ENCODE data around the gene IFNA6.

IFNA6 gene

DNA sequence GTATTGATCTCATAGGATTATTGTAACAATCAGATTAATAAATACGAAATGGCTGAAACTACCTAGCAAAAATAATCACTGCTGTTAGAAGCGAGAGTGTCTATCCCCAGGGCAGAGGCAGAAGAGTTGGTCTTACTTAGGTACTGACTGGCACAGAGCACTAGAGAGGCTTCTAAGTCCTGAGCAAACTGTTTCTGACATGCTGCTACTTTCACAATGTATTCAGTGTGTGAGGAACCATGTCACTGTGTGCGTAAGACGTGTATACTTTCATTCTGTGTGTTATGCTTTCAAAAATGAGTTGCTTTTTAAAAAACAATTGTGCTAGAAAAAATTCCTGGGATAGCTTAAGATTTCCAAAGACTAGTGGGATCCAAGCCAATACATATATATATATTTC lies 10.0 kb downstream of the IFNA6 start:
- Histone ChIP-seq H3K36me3 (ENCODE audit: control insufficient read depth in 2 of 2, insufficient read depth in 1 of 2, low read length in 2 of 2) (no peaks in the 10 kb centered on the region), H3K9me3 (ENCODE audit: control insufficient read depth, insufficient read depth, low read depth, low read length) (no peaks in the 10 kb centered on the region), H3K4me3 (ENCODE audit: low read depth, low read length) (no peak overlapping the region), H3K27ac (ENCODE audit: extremely low read depth, low read depth, low read length) (no peak overlapping the region), H3K4me1 (ENCODE audit: control insufficient read depth, insufficient read depth, low read length) (0 out of 2 replicates have a peak, but pooled peaks cover under 1% of the 10 kb centered on the region)
- TF ChIP-seq SETDB1 (IDR thresholded peaks at IDR 0.05; ENCODE audit: insufficient read length, low read length) = no peak
- TF ChIP-seq TRIM28 (IDR thresholded peaks at IDR 0.05; ENCODE audit: borderline replicate concordance, low read length) = no peak
- TF ChIP-seq, protein P1, sequence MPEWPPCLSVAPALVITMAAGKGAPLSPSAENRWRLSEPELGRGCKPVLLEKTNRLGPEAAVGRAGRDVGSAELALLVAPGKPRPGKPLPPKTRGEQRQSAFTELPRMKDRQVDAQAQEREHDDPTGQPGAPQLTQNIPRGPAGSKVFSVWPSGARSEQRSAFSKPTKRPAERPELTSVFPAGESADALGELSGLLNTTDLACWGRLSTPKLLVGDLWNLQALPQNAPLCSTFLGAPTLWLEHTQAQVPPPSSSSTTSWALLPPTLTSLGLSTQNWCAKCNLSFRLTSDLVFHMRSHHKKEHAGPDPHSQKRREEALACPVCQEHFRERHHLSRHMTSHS (tag by site-specific recombination; IDR thresholded peaks at IDR 0.05) = no peak
- TF ChIP-seq ZNF555 (tag by site-specific recombination; conservative IDR thresholded peaks at IDR 0.05) = no peak
- no peak for TF ChIP-seq TCF7L2 (IDR thresholded peaks at IDR 0.05; ENCODE audit: borderline replicate concordance, low read depth, low read length)
- TF ChIP-seq ZNF561 (tag by site-specific recombination; IDR thresholded peaks at IDR 0.05; ENCODE audit: borderline replicate concordance) = no peak
- no peak for TF ChIP-seq ZNF214 (tag by site-specific recombination; IDR thresholded peaks at IDR 0.05; ENCODE audit: borderline replicate concordance)
- TF ChIP-seq, protein P2, sequence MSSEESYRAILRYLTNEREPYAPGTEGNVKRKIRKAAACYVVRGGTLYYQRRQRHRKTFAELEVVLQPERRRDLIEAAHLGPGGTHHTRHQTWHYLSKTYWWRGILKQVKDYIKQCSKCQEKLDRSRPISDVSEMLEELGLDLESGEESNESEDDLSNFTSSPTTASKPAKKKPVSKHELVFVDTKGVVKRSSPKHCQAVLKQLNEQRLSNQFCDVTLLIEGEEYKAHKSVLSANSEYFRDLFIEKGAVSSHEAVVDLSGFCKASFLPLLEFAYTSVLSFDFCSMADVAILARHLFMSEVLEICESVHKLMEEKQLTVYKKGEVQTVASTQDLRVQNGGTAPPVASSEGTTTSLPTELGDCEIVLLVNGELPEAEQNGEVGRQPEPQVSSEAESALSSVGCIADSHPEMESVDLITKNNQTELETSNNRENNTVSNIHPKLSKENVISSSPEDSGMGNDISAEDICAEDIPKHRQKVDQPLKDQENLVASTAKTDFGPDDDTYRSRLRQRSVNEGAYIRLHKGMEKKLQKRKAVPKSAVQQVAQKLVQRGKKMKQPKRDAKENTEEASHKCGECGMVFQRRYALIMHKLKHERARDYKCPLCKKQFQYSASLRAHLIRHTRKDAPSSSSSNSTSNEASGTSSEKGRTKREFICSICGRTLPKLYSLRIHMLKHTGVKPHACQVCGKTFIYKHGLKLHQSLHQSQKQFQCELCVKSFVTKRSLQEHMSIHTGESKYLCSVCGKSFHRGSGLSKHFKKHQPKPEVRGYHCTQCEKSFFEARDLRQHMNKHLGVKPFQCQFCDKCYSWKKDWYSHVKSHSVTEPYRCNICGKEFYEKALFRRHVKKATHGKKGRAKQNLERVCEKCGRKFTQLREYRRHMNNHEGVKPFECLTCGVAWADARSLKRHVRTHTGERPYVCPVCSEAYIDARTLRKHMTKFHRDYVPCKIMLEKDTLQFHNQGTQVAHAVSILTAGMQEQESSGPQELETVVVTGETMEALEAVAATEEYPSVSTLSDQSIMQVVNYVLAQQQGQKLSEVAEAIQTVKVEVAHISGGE (tag by site-specific recombination; conservative IDR thresholded peaks at IDR 0.05; ENCODE audit: low read depth) = no peak
- TF ChIP-seq ZNF292 (tag by site-specific recombination; IDR thresholded peaks at IDR 0.05; ENCODE audit: borderline replicate concordance, low read depth) = no peak
- TF ChIP-seq ZNF610 (tag by site-specific recombination; IDR thresholded peaks at IDR 0.05; ENCODE audit: borderline replicate concordance) = no peak
- no peak for TF ChIP-seq KLF16 (tag by site-specific recombination; IDR thresholded peaks at IDR 0.05)
- TF ChIP-seq ZNF777 (tag by site-specific recombination; IDR thresholded peaks at IDR 0.05; ENCODE audit: borderline replicate concordance) = no peak
- TF ChIP-seq, protein P3, sequence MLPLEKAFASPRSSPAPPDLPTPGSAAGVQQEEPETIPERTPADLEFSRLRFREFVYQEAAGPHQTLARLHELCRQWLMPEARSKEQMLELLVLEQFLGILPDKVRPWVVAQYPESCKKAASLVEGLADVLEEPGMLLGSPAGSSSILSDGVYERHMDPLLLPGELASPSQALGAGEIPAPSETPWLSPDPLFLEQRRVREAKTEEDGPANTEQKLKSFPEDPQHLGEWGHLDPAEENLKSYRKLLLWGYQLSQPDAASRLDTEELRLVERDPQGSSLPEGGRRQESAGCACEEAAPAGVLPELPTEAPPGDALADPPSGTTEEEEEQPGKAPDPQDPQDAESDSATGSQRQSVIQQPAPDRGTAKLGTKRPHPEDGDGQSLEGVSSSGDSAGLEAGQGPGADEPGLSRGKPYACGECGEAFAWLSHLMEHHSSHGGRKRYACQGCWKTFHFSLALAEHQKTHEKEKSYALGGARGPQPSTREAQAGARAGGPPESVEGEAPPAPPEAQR (tag by site-specific recombination; IDR thresholded peaks at IDR 0.05) = no peak
- TF ChIP-seq ZNF2 (tag by site-specific recombination; IDR thresholded peaks at IDR 0.05) = no peak
- no peak for TF ChIP-seq ZNF335 (tag by site-specific recombination; conservative IDR thresholded peaks at IDR 0.05)
- TF ChIP-seq, protein P4, sequence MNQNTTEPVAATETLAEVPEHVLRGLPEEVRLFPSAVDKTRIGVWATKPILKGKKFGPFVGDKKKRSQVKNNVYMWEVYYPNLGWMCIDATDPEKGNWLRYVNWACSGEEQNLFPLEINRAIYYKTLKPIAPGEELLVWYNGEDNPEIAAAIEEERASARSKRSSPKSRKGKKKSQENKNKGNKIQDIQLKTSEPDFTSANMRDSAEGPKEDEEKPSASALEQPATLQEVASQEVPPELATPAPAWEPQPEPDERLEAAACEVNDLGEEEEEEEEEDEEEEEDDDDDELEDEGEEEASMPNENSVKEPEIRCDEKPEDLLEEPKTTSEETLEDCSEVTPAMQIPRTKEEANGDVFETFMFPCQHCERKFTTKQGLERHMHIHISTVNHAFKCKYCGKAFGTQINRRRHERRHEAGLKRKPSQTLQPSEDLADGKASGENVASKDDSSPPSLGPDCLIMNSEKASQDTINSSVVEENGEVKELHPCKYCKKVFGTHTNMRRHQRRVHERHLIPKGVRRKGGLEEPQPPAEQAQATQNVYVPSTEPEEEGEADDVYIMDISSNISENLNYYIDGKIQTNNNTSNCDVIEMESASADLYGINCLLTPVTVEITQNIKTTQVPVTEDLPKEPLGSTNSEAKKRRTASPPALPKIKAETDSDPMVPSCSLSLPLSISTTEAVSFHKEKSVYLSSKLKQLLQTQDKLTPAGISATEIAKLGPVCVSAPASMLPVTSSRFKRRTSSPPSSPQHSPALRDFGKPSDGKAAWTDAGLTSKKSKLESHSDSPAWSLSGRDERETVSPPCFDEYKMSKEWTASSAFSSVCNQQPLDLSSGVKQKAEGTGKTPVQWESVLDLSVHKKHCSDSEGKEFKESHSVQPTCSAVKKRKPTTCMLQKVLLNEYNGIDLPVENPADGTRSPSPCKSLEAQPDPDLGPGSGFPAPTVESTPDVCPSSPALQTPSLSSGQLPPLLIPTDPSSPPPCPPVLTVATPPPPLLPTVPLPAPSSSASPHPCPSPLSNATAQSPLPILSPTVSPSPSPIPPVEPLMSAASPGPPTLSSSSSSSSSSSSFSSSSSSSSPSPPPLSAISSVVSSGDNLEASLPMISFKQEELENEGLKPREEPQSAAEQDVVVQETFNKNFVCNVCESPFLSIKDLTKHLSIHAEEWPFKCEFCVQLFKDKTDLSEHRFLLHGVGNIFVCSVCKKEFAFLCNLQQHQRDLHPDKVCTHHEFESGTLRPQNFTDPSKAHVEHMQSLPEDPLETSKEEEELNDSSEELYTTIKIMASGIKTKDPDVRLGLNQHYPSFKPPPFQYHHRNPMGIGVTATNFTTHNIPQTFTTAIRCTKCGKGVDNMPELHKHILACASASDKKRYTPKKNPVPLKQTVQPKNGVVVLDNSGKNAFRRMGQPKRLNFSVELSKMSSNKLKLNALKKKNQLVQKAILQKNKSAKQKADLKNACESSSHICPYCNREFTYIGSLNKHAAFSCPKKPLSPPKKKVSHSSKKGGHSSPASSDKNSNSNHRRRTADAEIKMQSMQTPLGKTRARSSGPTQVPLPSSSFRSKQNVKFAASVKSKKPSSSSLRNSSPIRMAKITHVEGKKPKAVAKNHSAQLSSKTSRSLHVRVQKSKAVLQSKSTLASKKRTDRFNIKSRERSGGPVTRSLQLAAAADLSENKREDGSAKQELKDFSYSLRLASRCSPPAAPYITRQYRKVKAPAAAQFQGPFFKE (tag by site-specific recombination; IDR thresholded peaks at IDR 0.05; ENCODE audit: borderline replicate concordance) = no peak
- no peak for TF ChIP-seq ZNF701 (tag by site-specific recombination; IDR thresholded peaks at IDR 0.05)
- TF ChIP-seq, protein P5, sequence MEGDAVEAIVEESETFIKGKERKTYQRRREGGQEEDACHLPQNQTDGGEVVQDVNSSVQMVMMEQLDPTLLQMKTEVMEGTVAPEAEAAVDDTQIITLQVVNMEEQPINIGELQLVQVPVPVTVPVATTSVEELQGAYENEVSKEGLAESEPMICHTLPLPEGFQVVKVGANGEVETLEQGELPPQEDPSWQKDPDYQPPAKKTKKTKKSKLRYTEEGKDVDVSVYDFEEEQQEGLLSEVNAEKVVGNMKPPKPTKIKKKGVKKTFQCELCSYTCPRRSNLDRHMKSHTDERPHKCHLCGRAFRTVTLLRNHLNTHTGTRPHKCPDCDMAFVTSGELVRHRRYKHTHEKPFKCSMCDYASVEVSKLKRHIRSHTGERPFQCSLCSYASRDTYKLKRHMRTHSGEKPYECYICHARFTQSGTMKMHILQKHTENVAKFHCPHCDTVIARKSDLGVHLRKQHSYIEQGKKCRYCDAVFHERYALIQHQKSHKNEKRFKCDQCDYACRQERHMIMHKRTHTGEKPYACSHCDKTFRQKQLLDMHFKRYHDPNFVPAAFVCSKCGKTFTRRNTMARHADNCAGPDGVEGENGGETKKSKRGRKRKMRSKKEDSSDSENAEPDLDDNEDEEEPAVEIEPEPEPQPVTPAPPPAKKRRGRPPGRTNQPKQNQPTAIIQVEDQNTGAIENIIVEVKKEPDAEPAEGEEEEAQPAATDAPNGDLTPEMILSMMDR (tag by site-specific recombination; IDR thresholded peaks at IDR 0.05) = no peak
- no peak for TF ChIP-seq ZNF629 (tag by site-specific recombination; IDR thresholded peaks at IDR 0.05)
- TF ChIP-seq ZNF174 (tag by site-specific recombination; IDR thresholded peaks at IDR 0.05) = no peak
- ChIA-PET CTCF (interaction anchor here (0.6 to 1.8 kb wide), 4 partner anchors 9 to 55 kb away, joined by 3 to 4 read pairs (median 4); no protein-coding TSS in a partner anchor), POLR2A (no interaction called here)

All from HEK293 (cell line).